ENCODE data around the gene NKAP.
"Not testable (repeated sequence)": the region's sequence is repeated elsewhere in the genome, so short reads cannot be mapped to it uniquely, and the experiment has no call there.

NKAP gene

GRCh38 chrX:119935215-119935874, 8.2 kb downstream of the NKAP start:
- no peak overlapping the region for H3K4me3 ChIP-seq (ENCODE audit: low read depth, low read length)
- H3K36me3 ChIP-seq (ENCODE audit: control insufficient read depth, insufficient read depth, low read length) = peaks cover 29% of the 10 kb centered on the region

GRCh38 chrX:119922391-119922790, 21.2 kb downstream of the NKAP start:
- not testable (repeated sequence) for H3K27me3 ChIP-seq (ENCODE audit: control insufficient read depth, insufficient read depth, low read length); H3K9ac ChIP-seq (ENCODE audit: low read depth, low read length); H3K4me3 ChIP-seq (ENCODE audit: low read depth, low read length); H3K36me3 ChIP-seq (ENCODE audit: control insufficient read depth, insufficient read depth, low read length); H3K4me1 ChIP-seq (ENCODE audit: control insufficient read depth, insufficient read depth, low read length); H3K27ac ChIP-seq (ENCODE audit: low read depth, low read length)
- peaks cover 30% of the 10 kb centered on the region for H3K9me3 ChIP-seq (ENCODE audit: control insufficient read depth, insufficient read depth, low read length)

More at GRCh38 chrX:119935215-119935874, 8.2 kb downstream of the NKAP start:
- H3K4me1 ChIP-seq (ENCODE audit: control insufficient read depth, insufficient read depth, low read length) = no peaks in the 10 kb centered on the region
- H3K27ac ChIP-seq (ENCODE audit: low read depth, low read length) = no peak overlapping the region
- H3K9me3 ChIP-seq (ENCODE audit: control insufficient read depth, insufficient read depth, low read length) = peaks cover 25% of the 10 kb centered on the region
- no peak overlapping the region for H3K9ac ChIP-seq (ENCODE audit: low read depth, low read length)
- no peaks in the 10 kb centered on the region for H3K27me3 ChIP-seq (ENCODE audit: control insufficient read depth, insufficient read depth, low read length)

- Histone ChIP-seq H3K9ac (ENCODE audit: low read depth, low read length) (no peak overlapping the region), H3K27ac (ENCODE audit: low read depth, low read length) (no peak overlapping the region), H3K4me3 (ENCODE audit: low read depth, low read length) (no peak overlapping the region), H3K36me3 (ENCODE audit: control insufficient read depth, insufficient read depth, low read length) (no peaks in the 10 kb centered on the region), H3K27me3 (ENCODE audit: control insufficient read depth, insufficient read depth, low read length) (no peaks in the 10 kb centered on the region), H3K4me1 (ENCODE audit: control insufficient read depth, insufficient read depth, low read length) (no peaks in the 10 kb centered on the region), H3K9me3 (ENCODE audit: control insufficient read depth, insufficient read depth, low read length) (peaks cover 32% of the 10 kb centered on the region)
Measured at GRCh38 chrX:119919835-119920585, 23.5 kb downstream of the NKAP start.

GRCh38 chrX:119917877-119918276, 25.7 kb downstream of the NKAP start:
- Histone ChIP-seq H3K9ac (ENCODE audit: low read depth, low read length) (no peak overlapping the region), H3K27ac (ENCODE audit: low read depth, low read length) (no peak overlapping the region), H3K4me3 (ENCODE audit: low read depth, low read length) (no peak overlapping the region), H3K9me3 (ENCODE audit: control insufficient read depth, insufficient read depth, low read length) (peaks cover 32% of the 10 kb centered on the region), H3K36me3 (ENCODE audit: control insufficient read depth, insufficient read depth, low read length) (no peaks in the 10 kb centered on the region), H3K27me3 (ENCODE audit: control insufficient read depth, insufficient read depth, low read length) (no peaks in the 10 kb centered on the region), H3K4me1 (ENCODE audit: control insufficient read depth, insufficient read depth, low read length) (no peaks in the 10 kb centered on the region)

- Histone ChIP-seq H3K9me3 (ENCODE audit: control insufficient read depth, insufficient read depth, low read length) (peaks cover 28% of the 10 kb centered on the region), H3K36me3 (ENCODE audit: control insufficient read depth, insufficient read depth, low read length) (no peaks in the 10 kb centered on the region), H3K27me3 (ENCODE audit: control insufficient read depth, insufficient read depth, low read length) (no peaks in the 10 kb centered on the region), H3K4me3 (ENCODE audit: low read depth, low read length) (no peak overlapping the region), H3K27ac (ENCODE audit: low read depth, low read length) (no peak overlapping the region), H3K9ac (ENCODE audit: low read depth, low read length) (no peak overlapping the region), H3K4me1 (ENCODE audit: control insufficient read depth, insufficient read depth, low read length) (no peaks in the 10 kb centered on the region)
Measured at GRCh38 chrX:119916310-119916709, 27.2 kb downstream of the NKAP start.

- no peaks in the 10 kb centered on the region for H3K27me3 ChIP-seq (ENCODE audit: control insufficient read depth, insufficient read depth, low read length)
- no peaks in the 10 kb centered on the region for H3K4me1 ChIP-seq (ENCODE audit: control insufficient read depth, insufficient read depth, low read length)
- H3K4me3 ChIP-seq (ENCODE audit: low read depth, low read length) = no peak overlapping the region
- H3K9ac ChIP-seq (ENCODE audit: low read depth, low read length) = no peak overlapping the region
- no peaks in the 10 kb centered on the region for H3K36me3 ChIP-seq (ENCODE audit: control insufficient read depth, insufficient read depth, low read length)
- no peak overlapping the region for H3K27ac ChIP-seq (ENCODE audit: low read depth, low read length)
- H3K9me3 ChIP-seq (ENCODE audit: control insufficient read depth, insufficient read depth, low read length) = peaks cover 26% of the 10 kb centered on the region
Measured at GRCh38 chrX:119900976-119901375, 42.6 kb downstream of the NKAP start.

GRCh38 chrX:119899125-119899524, 44.4 kb downstream of the NKAP start:
- Histone ChIP-seq H3K27ac (ENCODE audit: low read depth, low read length) (no peak overlapping the region), H3K4me1 (ENCODE audit: control insufficient read depth, insufficient read depth, low read length) (no peaks in the 10 kb centered on the region), H3K27me3 (ENCODE audit: control insufficient read depth, insufficient read depth, low read length) (no peaks in the 10 kb centered on the region), H3K9ac (ENCODE audit: low read depth, low read length) (no peak overlapping the region), H3K9me3 (ENCODE audit: control insufficient read depth, insufficient read depth, low read length) (peaks cover 14% of the 10 kb centered on the region), H3K4me3 (ENCODE audit: low read depth, low read length) (no peak overlapping the region), H3K36me3 (ENCODE audit: control insufficient read depth, insufficient read depth, low read length) (no peaks in the 10 kb centered on the region)

- H3K4me1 ChIP-seq (ENCODE audit: control insufficient read depth, insufficient read depth, low read length) = no peaks in the 10 kb centered on the region
- no peak within 1 kb of the TSS for H3K9ac ChIP-seq (ENCODE audit: low read depth, low read length)
- no peaks in the 10 kb centered on the region for H3K27me3 ChIP-seq (ENCODE audit: control insufficient read depth, insufficient read depth, low read length)
- H3K27ac ChIP-seq (ENCODE audit: low read depth, low read length) = no peak within 1 kb of the TSS
- peaks cover 15% of the 10 kb centered on the region; the same call in 1 of the 2 replicates for H3K9me3 ChIP-seq (ENCODE audit: control insufficient read depth, insufficient read depth, low read length)
- H3K4me3 ChIP-seq (ENCODE audit: low read depth, low read length) = no peak within 1 kb of the TSS
- no peaks in the 10 kb centered on the region for H3K36me3 ChIP-seq (ENCODE audit: control insufficient read depth, insufficient read depth, low read length)
Measured at GRCh38 chrX:119895843-119896326, 47.7 kb downstream of the NKAP start, which contains the start of gene AKAP14. Gene AKAP14 (plus strand): TSS chrX:119895893. CDS start chrX:119903224, 7,331 bp downstream.

- H3K27me3 ChIP-seq (ENCODE audit: control insufficient read depth, insufficient read depth, low read length); H3K4me1 ChIP-seq (ENCODE audit: control insufficient read depth, insufficient read depth, low read length); H3K27ac ChIP-seq (ENCODE audit: low read depth, low read length); H3K9ac ChIP-seq (ENCODE audit: low read depth, low read length); H3K9me3 ChIP-seq (ENCODE audit: control insufficient read depth, insufficient read depth, low read length); H3K4me3 ChIP-seq (ENCODE audit: low read depth, low read length); H3K36me3 ChIP-seq (ENCODE audit: control insufficient read depth, insufficient read depth, low read length): not testable (repeated sequence)
Measured at GRCh38 chrX:119891961-119892692, 51.4 kb downstream of the NKAP start.

GRCh38 chrX:119890626-119891025, 52.9 kb downstream of the NKAP start:
- H3K4me1 ChIP-seq (ENCODE audit: control insufficient read depth, insufficient read depth, low read length); H3K27me3 ChIP-seq (ENCODE audit: control insufficient read depth, insufficient read depth, low read length); H3K9ac ChIP-seq (ENCODE audit: low read depth, low read length); H3K4me3 ChIP-seq (ENCODE audit: low read depth, low read length); H3K27ac ChIP-seq (ENCODE audit: low read depth, low read length); H3K36me3 ChIP-seq (ENCODE audit: control insufficient read depth, insufficient read depth, low read length): not testable (repeated sequence)
- H3K9me3 ChIP-seq (ENCODE audit: control insufficient read depth, insufficient read depth, low read length) = peaks cover 15% of the 10 kb centered on the region; the same call in 1 of the 2 replicates
